Measurements from ENCODE around the gene RAET1E.
A peak's percentile ranks its signal among the peaks of the same experiment; 100 is the strongest.
"Not testable (repeated sequence)": the region's sequence is repeated elsewhere in the genome, so short reads cannot be mapped to it uniquely, and the experiment has no call there.

The RAET1E gene, protein sequence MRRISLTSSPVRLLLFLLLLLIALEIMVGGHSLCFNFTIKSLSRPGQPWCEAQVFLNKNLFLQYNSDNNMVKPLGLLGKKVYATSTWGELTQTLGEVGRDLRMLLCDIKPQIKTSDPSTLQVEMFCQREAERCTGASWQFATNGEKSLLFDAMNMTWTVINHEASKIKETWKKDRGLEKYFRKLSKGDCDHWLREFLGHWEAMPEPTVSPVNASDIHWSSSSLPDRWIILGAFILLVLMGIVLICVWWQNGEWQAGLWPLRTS

DNA sequence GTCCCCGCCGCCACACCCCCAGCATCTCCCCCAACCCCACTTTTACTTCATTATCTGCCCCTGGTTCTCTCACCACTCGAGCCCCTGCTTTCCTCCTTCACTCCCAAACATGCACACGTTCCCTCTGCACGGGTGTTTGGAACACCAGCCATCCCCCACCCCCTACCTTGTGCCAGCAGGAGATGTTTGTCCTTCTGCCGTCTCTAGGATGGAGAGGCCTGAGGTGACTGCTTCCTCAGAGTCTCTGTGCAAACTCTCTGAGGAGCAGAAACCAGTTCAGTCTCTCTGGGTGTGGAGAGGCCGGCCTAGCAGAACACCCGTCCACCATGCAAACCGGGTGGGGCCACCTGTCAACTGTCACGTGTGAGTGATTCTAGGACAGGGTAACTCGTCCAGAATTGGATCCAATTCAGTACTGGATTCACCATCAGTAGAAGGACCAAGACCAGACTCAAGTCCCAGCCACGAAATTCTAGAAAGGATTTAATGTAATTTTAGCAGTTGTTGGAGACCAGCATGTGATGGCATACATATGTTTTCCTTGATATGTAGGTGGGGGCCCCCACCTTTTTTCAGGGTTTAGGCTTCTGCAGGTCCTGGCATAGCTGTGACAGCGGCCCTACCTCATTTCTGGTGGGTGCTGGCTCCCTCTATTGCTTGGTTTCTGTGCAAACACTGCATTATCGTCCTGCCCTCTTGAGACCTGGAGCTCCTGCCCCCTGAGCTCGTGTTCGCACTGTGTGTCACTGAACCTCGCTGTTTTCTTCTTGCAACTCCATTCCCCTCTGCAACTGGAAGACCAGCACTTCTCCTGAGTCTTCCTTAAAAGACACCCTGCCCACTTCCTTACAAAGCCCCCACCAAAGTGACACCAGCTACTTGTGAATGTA is at the start of gene RAET1E:
Gene RAET1E (minus strand): TSS at position 259 of the 890 bp plus-strand sequence. CDS start 7,212 bp downstream, outside the sequence.
- DNase-seq (ENCODE audit: low read depth in 2 of 2): no peak

DNA sequence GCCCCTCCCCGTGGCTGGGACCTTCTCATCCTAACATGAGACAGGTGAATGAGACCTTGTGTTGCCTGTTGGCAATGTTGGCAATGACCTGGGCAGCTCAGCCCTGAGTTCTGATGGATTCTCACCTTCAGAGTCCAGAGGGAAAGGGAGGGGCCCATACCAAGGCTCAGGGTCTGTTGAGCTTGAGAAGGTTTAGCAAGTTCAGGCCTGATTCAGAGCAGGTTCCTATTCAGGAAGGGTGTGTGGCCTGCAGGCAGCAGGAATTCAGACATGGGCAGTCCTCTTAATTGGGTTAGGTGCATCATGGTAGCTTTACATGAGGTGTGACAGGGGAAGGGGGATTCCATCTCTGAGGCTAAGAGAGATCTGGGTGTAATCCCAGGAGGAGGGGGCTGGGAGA is 49.6 kb upstream of the RAET1E start:
- DNase-seq (ENCODE audit: low read depth in 2 of 2): not testable (repeated sequence)

DNA sequence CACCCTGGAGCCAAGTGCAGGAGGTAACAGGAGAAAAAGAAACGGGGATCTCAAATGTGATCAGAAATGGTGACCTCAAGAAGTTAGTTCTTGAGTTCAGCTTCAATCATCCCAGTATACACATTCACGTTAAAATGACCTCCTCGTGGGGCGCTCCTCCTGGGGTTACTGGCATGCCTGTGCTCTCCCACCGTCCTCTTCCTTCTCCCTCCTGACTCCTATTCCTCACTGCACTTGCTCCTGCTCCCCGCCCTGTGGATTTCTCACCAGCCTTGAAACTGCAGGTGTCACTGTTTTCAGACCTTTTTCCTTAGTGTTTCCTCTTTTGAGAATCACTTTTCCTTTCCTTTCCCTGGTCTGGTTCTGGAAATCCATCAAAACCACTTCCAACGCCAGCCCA is 48.7 kb upstream of the RAET1E start:
- not testable (repeated sequence) for DNase-seq (ENCODE audit: low read depth in 2 of 2)

DNA sequence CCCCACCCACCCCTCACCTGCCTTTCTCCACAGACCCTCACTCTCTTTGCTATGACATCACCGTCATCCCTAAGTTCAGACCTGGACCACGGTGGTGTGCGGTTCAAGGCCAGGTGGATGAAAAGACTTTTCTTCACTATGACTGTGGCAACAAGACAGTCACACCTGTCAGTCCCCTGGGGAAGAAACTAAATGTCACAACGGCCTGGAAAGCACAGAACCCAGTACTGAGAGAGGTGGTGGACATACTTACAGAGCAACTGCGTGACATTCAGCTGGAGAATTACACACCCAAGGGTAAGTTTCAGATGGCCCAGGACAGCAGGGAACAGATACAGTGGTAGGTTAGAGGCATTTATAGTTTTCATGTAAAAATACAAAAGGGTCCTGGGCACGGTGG is 47.4 kb upstream of the RAET1E start:
- DNase-seq (ENCODE audit: low read depth in 2 of 2): not testable (repeated sequence)

DNA sequence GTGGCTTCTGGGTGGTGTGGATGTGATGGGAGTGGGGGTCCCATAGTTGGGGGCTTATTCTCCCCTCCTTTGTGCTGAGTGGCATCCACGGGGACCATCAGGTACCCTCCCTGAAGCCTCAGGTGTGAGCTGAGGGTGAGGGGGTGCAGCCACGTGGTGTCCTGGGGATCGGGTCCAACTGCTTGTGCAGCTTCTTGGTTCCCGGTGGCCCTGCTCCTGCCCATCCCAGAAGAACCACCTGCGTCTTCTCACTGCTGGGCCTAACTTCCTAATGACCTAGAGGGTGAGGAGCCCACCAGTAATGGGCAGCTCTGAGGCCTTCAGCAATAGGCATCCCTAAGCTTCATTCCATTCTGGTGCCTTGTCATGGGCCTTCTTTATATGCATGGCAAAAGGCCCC is 45.4 kb upstream of the RAET1E start:
- not testable (repeated sequence) for DNase-seq (ENCODE audit: low read depth in 2 of 2)

DNA sequence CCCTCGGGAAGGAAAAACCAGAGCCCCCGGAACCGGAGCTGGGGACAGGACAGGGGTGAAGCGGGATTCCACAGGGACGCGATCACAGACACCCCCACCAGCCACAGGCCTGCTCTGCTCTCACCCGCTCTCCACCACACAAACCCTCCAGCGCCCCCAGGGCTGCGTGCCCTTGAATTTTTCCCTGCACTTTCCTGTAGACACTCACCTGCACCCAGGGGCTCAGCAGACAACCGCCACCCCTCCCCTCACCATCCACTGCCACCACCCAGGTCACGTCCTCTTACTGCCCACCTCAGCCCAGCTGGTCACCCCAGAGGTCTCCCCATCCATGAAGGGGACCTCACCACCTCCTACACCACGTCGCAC is 44.5 kb upstream of the RAET1E start:
- DNase-seq (ENCODE audit: low read depth in 2 of 2): no peak

DNA sequence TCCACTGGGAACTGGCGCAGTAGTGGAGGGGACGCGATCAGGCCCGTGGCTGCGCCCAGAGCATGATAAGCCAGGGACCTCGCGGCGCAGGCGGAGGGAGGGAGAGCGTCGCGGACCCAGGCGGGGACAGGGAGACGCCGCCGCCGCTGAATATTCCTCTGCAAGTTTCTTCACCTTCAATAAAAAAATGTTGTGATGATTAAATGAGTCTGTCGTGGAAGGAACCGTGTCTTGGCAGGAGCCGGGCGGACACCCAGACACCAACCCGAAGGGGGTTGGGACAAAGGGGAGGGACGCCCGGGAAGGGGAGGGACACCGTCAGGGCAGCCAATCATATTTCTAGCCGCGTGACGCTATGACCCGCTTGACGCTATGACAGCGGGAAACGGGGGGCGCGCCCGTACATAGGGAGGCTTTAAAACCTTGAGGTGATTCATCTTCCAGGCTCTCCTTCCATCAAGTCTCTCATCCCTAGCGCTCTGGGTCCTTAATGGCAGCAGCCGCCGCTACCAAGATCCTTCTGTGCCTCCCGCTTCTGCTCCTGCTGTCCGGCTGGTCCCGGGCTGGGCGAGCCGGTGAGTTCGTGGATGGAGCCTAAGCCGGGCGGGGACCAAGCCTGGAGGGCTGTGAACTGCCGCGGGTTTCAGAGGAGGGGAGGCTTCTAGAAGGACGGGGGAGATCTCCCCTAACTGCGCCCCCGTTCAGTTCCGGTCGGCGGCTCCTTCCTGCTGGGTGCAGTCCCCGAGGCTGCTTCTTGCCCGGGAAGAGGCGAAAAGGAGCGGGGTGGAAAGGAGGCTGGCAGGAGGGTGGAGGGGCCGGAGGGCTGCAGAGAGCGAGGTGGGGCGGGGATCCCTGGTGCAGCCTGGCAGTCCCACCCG is 43.9 kb upstream of the RAET1E start, which contains the start of gene ULBP2:
Gene ULBP2 (plus strand): TSS at position 432 of the 878 bp plus-strand sequence. CDS start 59 bp downstream, at position 491.
- DNase-seq (ENCODE audit: low read depth in 2 of 2): peak; percentile 62 to 74

DNA sequence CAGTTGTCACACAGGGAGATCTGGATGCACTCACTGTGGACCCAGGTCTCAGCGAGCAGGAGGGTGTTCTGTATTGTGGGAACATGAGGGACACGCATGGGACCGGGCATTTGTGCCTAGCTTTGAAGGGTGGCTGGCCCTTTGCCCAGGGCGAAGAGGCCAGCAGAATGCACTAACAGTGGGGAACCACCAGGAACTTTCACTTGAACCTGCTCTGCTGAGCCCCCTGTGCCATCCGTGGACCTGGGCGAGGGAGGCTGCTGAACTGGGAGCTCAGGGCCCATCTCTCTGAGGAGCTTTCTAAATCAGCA is 42.7 kb upstream of the RAET1E start:
- no peak for DNase-seq (ENCODE audit: low read depth in 2 of 2)

DNA sequence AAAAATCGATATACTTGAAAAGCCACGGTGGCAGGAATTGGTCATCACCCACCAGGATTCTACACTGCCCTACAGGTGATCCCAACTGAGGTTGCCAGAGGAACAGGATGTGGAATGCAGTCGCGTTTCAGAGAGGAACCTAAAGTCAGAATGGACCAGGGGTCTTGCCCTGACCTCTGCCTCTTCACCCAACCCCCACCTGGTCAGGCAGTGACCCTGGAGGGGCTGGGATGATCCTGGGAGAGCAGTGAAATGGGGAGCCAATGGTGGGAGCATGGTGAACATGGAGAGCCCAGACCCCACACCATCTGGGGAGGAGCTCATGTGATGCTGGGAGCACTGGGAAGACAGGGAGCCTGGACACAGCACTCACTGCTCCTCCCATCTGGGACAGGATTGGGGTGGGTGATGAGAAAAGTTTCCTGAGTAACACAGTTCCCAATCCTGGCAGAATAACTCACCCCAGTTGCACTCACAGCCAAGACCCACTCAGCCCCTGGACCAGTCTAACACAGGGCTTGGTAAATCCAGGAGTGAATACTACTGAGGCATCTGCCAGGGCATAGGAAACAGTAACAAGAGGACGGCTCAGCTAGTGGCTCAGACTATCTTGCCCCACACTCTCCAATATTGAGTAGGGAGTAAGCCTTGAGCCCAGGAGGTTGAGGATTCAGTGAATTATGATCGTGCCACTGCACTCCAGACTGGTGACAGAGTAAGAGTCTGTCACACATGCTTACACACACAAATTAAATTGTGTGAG is 42.2 kb upstream of the RAET1E start:
- no peak for DNase-seq (ENCODE audit: low read depth in 2 of 2)

DNA sequence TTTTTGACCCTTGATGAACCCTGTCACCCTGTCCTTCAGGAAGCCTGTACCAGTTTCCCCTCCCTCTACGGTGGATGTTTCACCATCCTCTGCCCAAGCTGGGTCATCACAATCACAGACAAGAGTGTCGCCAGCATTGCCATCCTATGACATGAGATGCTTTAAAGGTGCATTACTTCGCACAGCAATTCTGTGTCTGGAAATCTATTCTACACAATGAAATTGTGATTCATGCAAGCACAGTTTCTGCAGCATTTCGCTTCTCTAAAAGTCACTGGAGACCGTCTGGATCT is 41.4 kb upstream of the RAET1E start:
- no peak for DNase-seq (ENCODE audit: low read depth in 2 of 2)

DNA sequence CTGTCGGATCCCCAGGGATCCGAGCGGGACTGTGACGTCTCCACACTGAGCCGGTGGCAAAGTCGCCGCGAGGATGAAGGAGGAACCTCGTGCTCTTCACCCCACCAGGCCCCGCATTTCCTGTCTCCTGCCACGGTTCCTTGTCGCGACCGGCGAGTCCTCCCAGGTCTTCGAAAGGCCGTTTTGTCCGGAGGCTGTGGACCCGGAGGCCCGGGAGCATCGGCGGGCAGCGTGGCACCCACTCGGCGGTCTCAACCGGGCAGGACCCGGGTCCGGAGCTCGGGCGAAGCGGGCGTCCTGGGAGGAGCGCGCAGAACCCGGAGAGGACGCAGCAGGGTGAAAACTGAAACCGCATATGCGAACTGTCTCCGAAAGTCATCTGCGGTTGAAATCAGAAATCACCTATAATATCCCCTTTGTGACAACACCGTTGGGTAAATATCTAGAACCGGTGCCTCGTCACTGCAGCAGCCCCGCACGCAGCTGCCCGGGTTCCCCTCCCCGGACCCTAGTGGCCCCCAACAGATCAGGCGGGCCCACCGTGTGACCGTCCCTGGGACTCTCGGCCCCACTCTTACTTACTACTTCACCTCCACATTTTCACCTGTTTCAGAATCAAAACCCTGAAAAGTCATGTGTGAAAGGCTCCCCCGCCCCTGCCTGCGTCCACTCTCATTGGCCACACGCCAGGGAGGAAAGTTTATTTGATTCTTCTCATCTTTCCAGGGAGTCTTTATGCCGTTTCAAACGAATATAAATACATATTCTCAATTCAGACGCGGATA is 40.9 kb upstream of the RAET1E start:
- no peak for DNase-seq (ENCODE audit: low read depth in 2 of 2)

DNA sequence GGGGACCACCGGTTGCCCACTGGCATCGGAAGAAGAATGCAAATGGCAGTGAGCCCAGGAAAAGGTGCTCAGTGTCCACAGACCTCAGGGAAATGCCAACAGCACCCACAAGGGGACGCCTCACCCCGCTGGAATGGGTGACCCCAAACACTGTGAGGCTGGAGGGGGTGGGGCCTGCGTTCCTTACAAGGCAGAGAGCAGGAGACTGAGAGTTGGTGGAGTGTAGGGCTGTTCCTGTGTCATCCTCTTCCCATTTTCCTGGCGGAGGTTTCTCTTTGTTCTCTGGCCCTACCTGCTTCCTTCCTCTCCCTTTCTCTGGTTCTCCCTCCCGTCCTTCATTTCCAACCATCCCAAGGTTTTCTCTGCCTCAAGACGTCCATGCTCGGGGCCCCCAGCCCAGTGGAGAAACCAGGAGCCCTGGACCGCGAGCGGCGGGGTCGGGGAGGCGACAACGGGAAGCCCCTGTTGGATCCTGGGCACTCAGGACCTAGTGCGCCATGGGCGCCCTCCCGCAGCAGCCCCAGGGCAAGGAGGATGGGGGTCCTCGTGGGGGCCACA is 40.2 kb upstream of the RAET1E start:
- DNase-seq (ENCODE audit: low read depth in 2 of 2): not testable (repeated sequence)

DNA sequence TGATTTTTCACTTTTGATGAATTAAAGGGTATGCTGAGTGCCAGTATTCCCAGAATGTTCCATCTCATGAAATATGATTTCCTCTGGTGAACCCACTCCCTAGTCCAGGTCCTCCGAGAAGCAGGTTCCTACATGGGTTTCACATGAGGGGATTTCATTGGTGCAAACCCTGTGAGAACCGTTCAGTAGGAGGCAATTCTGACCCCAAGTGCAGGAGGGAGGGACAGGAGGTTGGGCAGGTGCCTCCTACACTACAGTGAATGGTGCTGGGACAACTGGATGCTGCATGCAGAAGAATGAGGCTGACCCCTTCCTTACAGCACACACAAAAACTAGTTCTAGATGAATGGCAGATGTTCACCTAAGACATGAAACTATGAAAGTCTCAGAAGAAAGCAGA is 38.8 kb upstream of the RAET1E start:
- no peak for DNase-seq (ENCODE audit: low read depth in 2 of 2)

DNA sequence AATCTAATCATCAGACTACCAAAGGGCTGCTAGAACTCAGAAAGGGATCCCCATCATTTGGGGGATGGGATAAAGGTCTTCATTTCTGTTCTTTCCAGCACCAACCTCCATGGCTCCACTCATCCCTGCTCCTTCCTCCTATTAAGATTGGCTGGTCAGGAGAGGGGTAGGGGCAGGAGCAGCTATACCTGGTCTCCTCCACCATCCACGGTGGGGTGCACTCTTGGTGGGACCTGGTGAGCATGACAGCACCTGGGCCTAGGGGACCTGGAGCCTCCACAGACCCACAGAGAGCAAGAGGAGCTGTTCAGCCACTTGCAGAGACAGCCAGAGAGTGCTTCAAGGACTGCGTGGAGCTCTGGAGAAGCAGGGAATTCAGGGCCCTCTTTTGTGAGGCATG is 37.8 kb upstream of the RAET1E start:
- no peak for DNase-seq (ENCODE audit: low read depth in 2 of 2)

DNA sequence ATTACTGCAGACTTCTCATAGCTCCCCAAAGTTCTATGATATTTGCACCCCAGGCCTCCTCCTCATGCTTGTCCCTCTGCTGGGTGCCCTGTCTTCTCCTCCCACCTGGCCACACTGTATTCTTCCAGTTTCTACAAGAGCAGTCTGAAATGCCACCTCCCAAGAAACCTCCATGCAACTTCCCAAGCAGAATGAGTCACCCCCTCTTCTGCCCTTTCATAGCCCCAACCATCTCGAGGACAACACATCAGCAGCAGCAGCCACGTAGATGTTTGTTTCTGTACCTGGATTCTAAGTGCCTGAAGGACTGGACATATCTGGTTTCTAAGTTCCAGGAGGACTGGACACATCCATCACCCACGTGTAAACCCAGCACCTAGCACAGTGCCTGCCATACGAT is 37.3 kb upstream of the RAET1E start:
- DNase-seq (ENCODE audit: low read depth in 2 of 2): no peak

DNA sequence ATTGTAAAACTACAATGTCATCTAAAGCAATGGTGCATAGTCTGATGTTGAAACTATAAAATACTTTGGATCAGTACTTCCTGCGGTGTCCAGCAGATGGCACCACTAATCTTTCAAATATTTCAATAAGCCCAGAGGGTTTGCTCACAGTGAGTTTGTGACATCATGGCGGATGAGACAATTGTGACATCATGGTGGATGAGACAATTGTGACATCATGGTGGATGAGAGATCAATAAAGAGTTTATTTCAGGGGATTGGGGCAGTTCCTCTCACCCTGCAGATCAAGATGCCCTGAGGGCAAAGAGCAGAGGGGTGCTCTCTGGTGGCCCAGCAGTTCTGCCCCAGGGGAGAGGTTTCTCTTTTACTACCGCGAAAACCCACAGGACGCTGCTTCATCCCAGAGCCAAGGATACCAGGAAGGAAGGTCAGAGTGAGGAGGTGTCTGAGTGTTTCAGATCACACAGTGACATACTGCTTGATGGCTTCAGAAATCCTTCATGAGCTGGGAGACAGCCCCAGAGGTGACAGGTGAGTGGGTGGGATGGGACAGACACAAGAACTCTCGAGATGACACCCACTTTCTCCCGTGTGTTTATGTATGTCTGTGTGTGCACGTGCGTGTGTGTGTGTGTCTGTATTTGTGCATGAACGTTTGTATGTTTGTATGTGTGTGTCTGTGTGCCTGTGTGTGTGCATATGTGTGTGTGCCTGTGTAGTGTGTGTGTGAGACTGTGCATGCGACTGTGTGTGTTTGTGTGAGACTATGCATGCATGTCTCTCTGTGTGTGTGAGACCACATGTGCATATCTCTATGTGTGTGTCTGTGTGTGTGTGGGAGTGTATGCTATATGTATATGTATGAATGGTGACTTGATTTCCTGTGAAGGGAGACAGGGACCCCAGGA is 36.6 kb upstream of the RAET1E start:
- DNase-seq (ENCODE audit: low read depth in 2 of 2): peak in 1 of 2 donors; percentile 47

DNA sequence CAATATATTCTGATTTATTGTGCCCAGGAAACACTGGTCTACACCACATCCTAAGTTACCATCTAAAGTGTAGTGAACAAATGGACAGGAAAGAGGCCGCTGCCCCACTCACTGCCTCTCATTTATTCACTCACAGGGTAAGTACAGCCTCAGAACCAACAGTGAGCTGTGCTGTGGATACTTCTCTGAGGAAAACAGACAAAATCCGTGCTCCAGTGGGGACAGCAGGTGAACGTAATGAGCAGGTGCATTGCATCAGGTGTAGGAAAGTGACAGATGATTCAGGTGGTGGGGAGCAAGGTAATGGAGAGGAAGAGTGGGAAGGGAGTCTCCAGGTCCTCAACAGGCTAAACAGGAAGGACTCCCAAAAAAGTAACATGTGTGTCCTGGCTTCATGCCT is 35.5 kb upstream of the RAET1E start:
- DNase-seq (ENCODE audit: low read depth in 2 of 2): no peak

DNA sequence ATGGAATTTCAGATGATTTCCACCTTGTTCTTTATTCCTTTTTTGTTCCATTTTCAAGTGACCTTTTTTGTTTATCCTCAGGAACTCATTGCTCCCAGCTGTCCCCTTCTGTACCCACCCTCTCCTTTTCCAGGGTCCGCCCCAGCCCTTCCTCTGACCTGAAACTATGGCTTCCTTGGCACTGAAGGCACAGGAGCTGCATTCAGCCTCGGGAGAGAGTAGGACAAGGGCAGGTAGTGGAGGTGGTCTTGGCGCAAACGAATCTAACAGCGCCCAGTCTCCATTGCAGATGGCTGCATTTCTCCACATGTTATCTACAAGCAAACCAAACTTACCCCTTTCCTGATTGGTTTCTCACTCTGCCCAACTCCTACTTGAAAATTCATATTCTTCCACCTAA is 35.1 kb upstream of the RAET1E start:
- DNase-seq (ENCODE audit: low read depth in 2 of 2): no peak

DNA sequence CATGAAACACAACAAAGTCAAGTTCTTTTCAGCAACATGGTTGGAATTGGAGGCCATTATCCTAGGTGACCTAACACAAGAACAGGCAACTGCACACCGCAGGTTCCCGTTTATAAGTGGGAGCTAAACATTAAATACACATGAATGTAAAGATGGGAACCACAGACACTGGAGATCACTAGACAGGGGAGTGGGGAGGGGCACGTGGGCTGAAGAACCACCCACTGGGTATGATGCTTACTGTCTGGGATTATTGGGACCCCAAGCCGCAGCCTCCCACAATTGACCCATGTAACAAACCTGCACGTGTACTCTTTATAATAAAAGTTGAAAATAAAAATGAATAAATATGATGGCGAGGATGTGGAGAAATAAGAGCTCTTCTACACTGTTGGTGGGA is 33.6 kb upstream of the RAET1E start:
- DNase-seq (ENCODE audit: low read depth in 2 of 2): no peak

DNA sequence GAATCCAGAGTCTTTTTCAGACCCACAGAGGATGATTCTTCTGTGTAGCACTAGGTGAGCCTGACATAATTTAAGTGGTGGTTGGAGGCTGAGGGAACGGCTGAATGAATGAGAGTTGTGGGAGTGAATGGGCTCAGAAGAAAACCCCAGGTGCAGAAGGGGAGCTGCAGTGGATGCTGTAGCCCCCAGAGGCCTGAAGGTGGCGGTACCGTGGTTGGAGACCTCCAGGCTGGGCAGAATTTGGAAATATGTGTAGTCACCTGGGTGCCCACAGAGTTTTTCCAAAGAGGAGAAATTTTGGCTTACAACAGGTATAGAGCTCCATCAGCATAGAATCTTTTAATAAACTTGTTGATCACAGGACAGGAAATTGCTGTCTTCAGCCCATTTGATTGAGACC is 31.5 kb upstream of the RAET1E start:
- DNase-seq (ENCODE audit: low read depth in 2 of 2): no peak

All from stimulated activated CD4-positive, alpha-beta T cell treated with anti-CD3 and anti-CD28 coated beads, Interleukin-1b, Interleukin-23, amount 100 ng/mL, for 1 hour (primary cell).